Measurements from ENCODE around the gene APBA2.

DNA sequence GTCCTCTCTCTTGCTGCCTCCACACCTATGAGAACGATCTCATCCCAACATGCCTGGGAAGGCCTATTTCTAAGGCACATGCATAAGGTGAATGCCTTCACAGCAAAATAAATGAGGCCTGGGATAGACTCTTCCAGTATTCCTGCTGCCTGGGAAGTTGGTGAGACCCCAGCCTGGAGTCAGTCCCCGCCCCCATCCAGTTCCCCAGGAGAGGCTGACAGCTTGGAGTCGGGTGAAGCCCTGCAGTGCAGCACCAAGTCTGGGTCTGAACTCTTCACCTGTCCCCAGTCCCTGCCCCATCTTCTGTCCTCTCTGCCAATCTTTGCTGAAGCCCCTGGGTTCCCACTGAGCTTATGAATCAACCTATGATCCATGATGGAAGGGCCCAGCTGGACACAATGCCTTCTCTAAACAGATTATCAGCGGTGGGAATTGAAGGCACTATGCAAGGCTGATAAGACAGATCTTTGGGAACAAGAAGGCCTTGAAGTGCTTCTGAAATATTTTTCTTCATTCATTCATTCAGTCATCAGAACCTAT is 10.2 kb upstream of the APBA2 start:
- TF ChIP-seq CTCF (conservative IDR thresholded peaks at IDR 0.05; ENCODE audit: low read depth, low read length): no peak
- TF ChIP-seq EZH2 (IDR thresholded peaks at IDR 0.05; ENCODE audit: borderline replicate concordance, low read depth, low read length, poor library complexity, severe bottlenecking): no peak
